Measurements from ENCODE around the gene ZBTB7A. TPM values are rescaled to one million over a fixed set of nuclear protein-coding genes. Genes with fewer than 3 reads are reported as not detected.

Gene ZBTB7A
- total RNA-seq, 2 donors from 2014 or later: 63.4 to 70.5 TPM

GRCh38 chr19:4068047-4068966 is 1.6 kb upstream of the ZBTB7A start:
- ATAC-seq (no peak), DNase-seq (ENCODE audit: low spot score) (no peak)
- H3K4me3 Mint-ChIP-seq: peak overlapping the region; percentile 78
- H3K4me1 Mint-ChIP-seq (ENCODE audit: low read depth in 2 of 2): peaks cover 22 to 23% of the 10 kb centered on the region in 2 donors
- H3K9me3 Mint-ChIP-seq: no peaks in the 10 kb centered on the region
- H3K27ac Mint-ChIP-seq: peak overlapping the region; percentile 67 to 87
- no peaks in the 10 kb centered on the region for H3K36me3 Mint-ChIP-seq
- H3K27me3 Mint-ChIP-seq: no peaks in the 10 kb centered on the region

GRCh38 chr19:4067396-4068046 is 822 bp upstream of the ZBTB7A start:
- H3K36me3 Mint-ChIP-seq: no peaks in the 10 kb centered on the region
- no peaks in the 10 kb centered on the region for H3K27me3 Mint-ChIP-seq
- ATAC-seq (peak in 1 of 2 donors; percentile 7), DNase-seq (ENCODE audit: low spot score) (no peak)
- no peaks in the 10 kb centered on the region for H3K9me3 Mint-ChIP-seq
- peak overlapping the region; percentile 78 for H3K4me3 Mint-ChIP-seq
- peak overlapping the region; percentile 67 to 87 for H3K27ac Mint-ChIP-seq
- H3K4me1 Mint-ChIP-seq (ENCODE audit: low read depth in 2 of 2): peaks cover 20 to 22% of the 10 kb centered on the region in 2 donors

GRCh38 chr19:4066176-4066606 is 508 bp downstream of the ZBTB7A start:
- ATAC-seq (no peak), DNase-seq (ENCODE audit: low spot score) (no peak)
- Mint-ChIP-seq H3K27me3 (no peaks in the 10 kb centered on the region), H3K27ac (no peak overlapping the region), H3K9me3 (no peaks in the 10 kb centered on the region), H3K4me3 (peak overlapping the region; percentile 32), H3K4me1 (ENCODE audit: low read depth in 2 of 2) (peaks cover 18 to 22% of the 10 kb centered on the region in 2 donors), H3K36me3 (no peaks in the 10 kb centered on the region)

GRCh38 chr19:4065430-4066175 is 1.1 kb downstream of the ZBTB7A start:
- H3K27me3 Mint-ChIP-seq: no peaks in the 10 kb centered on the region
- peak; percentile 90 to 92 for ATAC-seq
- H3K36me3 Mint-ChIP-seq: no peaks in the 10 kb centered on the region
- H3K27ac Mint-ChIP-seq: no peak overlapping the region
- H3K4me3 Mint-ChIP-seq: peak overlapping the region; percentile 32
- H3K9me3 Mint-ChIP-seq: no peaks in the 10 kb centered on the region
- peak; percentile 99 for DNase-seq (ENCODE audit: low spot score)
- H3K4me1 Mint-ChIP-seq (ENCODE audit: low read depth in 2 of 2): peaks cover 18 to 22% of the 10 kb centered on the region in 2 donors

- DNase-seq (ENCODE audit: low spot score) (no peak), ATAC-seq (no peak)
- H3K27ac Mint-ChIP-seq: peak overlapping the region in 1 of 2 donors; percentile 75
- H3K4me1 Mint-ChIP-seq (ENCODE audit: low read depth in 2 of 2): peaks cover 19 to 24% of the 10 kb centered on the region in 2 donors
- no peaks in the 10 kb centered on the region for H3K36me3 Mint-ChIP-seq
- no peaks in the 10 kb centered on the region for H3K27me3 Mint-ChIP-seq
- H3K4me3 Mint-ChIP-seq: peak overlapping the region; percentile 92
- no peaks in the 10 kb centered on the region for H3K9me3 Mint-ChIP-seq
These were observed 2.0 kb downstream of the ZBTB7A start for GRCh38 chr19:4064496-4065260.

- H3K27ac Mint-ChIP-seq: peak overlapping the region; percentile 75 to 89
- H3K4me3 Mint-ChIP-seq: peak overlapping the region; percentile 92
- no peaks in the 10 kb centered on the region for H3K27me3 Mint-ChIP-seq
- H3K36me3 Mint-ChIP-seq: no peaks in the 10 kb centered on the region
- ATAC-seq (no peak), DNase-seq (ENCODE audit: low spot score) (no peak)
- peaks cover 16 to 18% of the 10 kb centered on the region in 2 donors for H3K4me1 Mint-ChIP-seq (ENCODE audit: low read depth in 2 of 2)
- H3K9me3 Mint-ChIP-seq: no peaks in the 10 kb centered on the region
These were observed 2.6 kb downstream of the ZBTB7A start for GRCh38 chr19:4064149-4064495.

- H3K4me1 Mint-ChIP-seq (ENCODE audit: low read depth in 2 of 2): peaks cover 12 to 15% of the 10 kb centered on the region in 2 donors
These were observed 3.1 kb downstream of the ZBTB7A start for GRCh38 chr19:4063369-4064148.

GRCh38 chr19:4062419-4063368 is 4.0 kb downstream of the ZBTB7A start:
- Mint-ChIP-seq H3K36me3 (no peaks in the 10 kb centered on the region), H3K27me3 (no peaks in the 10 kb centered on the region), H3K9me3 (no peaks in the 10 kb centered on the region), H3K27ac (peak overlapping the region in 1 of 2 donors; percentile 33), H3K4me3 (peak overlapping the region; percentile 92), H3K4me1 (ENCODE audit: low read depth in 2 of 2) (peaks cover 11 to 16% of the 10 kb centered on the region in 2 donors)
- ATAC-seq (no peak), DNase-seq (ENCODE audit: low spot score) (no peak)

More at GRCh38 chr19:4063369-4064148, 3.1 kb downstream of the ZBTB7A start:
- no peaks in the 10 kb centered on the region for H3K27me3 Mint-ChIP-seq
- ATAC-seq (no peak), DNase-seq (ENCODE audit: low spot score) (no peak)
- peak overlapping the region; percentile 92 for H3K4me3 Mint-ChIP-seq
- no peaks in the 10 kb centered on the region for H3K36me3 Mint-ChIP-seq
- H3K9me3 Mint-ChIP-seq: no peaks in the 10 kb centered on the region
- peak overlapping the region; percentile 75 to 89 for H3K27ac Mint-ChIP-seq

GRCh38 chr19:4061683-4062418 is 4.8 kb downstream of the ZBTB7A start:
- H3K27ac Mint-ChIP-seq: peak overlapping the region in 1 of 2 donors; percentile 33
- peaks cover 15 to 21% of the 10 kb centered on the region in 2 donors for H3K4me1 Mint-ChIP-seq (ENCODE audit: low read depth in 2 of 2)
- H3K27me3 Mint-ChIP-seq: no peaks in the 10 kb centered on the region
- H3K4me3 Mint-ChIP-seq: peak overlapping the region; percentile 60
- no peak for DNase-seq (ENCODE audit: low spot score)
- no peak for ATAC-seq
- no peaks in the 10 kb centered on the region for H3K36me3 Mint-ChIP-seq
- H3K9me3 Mint-ChIP-seq: no peaks in the 10 kb centered on the region

GRCh38 chr19:4061178-4061682 is 5.5 kb downstream of the ZBTB7A start:
- no peaks in the 10 kb centered on the region for H3K9me3 Mint-ChIP-seq
- no peaks in the 10 kb centered on the region for H3K27me3 Mint-ChIP-seq
- peak overlapping the region in 1 of 2 donors; percentile 89 for H3K27ac Mint-ChIP-seq
- H3K4me3 Mint-ChIP-seq: peak overlapping the region; percentile 83
- DNase-seq (ENCODE audit: low spot score) (no peak), ATAC-seq (no peak)
- H3K4me1 Mint-ChIP-seq (ENCODE audit: low read depth in 2 of 2): peaks cover 16 to 21% of the 10 kb centered on the region in 2 donors
- H3K36me3 Mint-ChIP-seq: no peaks in the 10 kb centered on the region

- Mint-ChIP-seq H3K27me3 (no peaks in the 10 kb centered on the region), H3K4me3 (peak overlapping the region; percentile 83), H3K4me1 (ENCODE audit: low read depth in 2 of 2) (peaks cover 20 to 26% of the 10 kb centered on the region in 2 donors), H3K9me3 (no peaks in the 10 kb centered on the region), H3K36me3 (no peaks in the 10 kb centered on the region), H3K27ac (peak overlapping the region; percentile 88 to 89)
- DNase-seq (ENCODE audit: low spot score) (no peak), ATAC-seq (no peak)
These were observed 6.0 kb downstream of the ZBTB7A start for GRCh38 chr19:4060621-4061177.
